Lower leg skin (tissue), 3 donors: ENCODE data around the gene NAPG.

Source experiments
- POLR2A ChIP-seq, 2 donors: fragments of 450-650 bp; IDR thresholded peaks; one replicate each; pipeline ENCODE4 v1.6.1; 2016 to 2017; ENCODE audit warnings: antibody characterized with exemption in 2 of 2, mild to moderate bottlenecking in 1 of 2, moderate library complexity in 1 of 2
- TF ChIP-seq, protein P1 (sequence below), 3 donors: fragments of 450-650 bp; IDR thresholded peaks; one replicate each; pipeline ENCODE4 v1.5.1; 2016; ENCODE audit warnings: antibody characterized with exemption in 3 of 3, mild to moderate bottlenecking in 3 of 3, moderate library complexity in 2 of 3

DNA sequence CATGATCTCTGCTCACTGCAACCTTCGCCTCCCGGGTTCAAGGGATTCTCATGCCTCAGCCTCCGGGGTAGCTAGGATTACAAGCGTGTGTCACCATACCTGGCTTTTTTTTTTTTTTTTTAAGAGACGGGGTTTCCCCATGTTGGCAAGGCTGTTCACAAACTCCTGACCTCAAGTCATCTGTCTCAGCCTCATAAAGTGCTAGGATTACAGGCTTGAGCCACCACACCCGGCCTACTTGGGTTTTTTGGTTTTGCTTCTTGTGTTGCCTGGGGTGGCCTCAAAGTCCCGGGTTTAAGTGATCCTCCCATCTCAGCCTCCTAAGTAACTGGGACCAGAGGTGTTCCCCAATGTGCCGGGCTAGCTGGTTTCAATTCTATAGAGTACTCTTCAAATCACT, 64.6 kb downstream of the NAPG start:
- TF ChIP-seq, protein P1, sequence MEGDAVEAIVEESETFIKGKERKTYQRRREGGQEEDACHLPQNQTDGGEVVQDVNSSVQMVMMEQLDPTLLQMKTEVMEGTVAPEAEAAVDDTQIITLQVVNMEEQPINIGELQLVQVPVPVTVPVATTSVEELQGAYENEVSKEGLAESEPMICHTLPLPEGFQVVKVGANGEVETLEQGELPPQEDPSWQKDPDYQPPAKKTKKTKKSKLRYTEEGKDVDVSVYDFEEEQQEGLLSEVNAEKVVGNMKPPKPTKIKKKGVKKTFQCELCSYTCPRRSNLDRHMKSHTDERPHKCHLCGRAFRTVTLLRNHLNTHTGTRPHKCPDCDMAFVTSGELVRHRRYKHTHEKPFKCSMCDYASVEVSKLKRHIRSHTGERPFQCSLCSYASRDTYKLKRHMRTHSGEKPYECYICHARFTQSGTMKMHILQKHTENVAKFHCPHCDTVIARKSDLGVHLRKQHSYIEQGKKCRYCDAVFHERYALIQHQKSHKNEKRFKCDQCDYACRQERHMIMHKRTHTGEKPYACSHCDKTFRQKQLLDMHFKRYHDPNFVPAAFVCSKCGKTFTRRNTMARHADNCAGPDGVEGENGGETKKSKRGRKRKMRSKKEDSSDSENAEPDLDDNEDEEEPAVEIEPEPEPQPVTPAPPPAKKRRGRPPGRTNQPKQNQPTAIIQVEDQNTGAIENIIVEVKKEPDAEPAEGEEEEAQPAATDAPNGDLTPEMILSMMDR (IDR thresholded peaks at IDR 0.05) = no peak
- no peak for TF ChIP-seq POLR2A (IDR thresholded peaks at IDR 0.05)
